Femur (tissue), 1 donor: ENCODE results near the gene IRAK3.
"Not testable (repeated sequence)": the region's sequence is repeated elsewhere in the genome, so short reads cannot be mapped to it uniquely, and the experiment has no call there.

ENCODE experiments used
- DNase-seq: peaks from one replicate; pipeline ENCODE4 v3.0.0-alpha.2; 2017

The IRAK3 gene

GRCh38 chr12:66174391-66175325 lies 14.4 kb upstream of the IRAK3 start:
- DNase-seq = not testable (repeated sequence)

GRCh38 chr12:66176105-66176900 lies 12.7 kb upstream of the IRAK3 start:
- DNase-seq = no peak

GRCh38 chr12:66182956-66183355 lies 6.1 kb upstream of the IRAK3 start:
- no peak for DNase-seq

DNA sequence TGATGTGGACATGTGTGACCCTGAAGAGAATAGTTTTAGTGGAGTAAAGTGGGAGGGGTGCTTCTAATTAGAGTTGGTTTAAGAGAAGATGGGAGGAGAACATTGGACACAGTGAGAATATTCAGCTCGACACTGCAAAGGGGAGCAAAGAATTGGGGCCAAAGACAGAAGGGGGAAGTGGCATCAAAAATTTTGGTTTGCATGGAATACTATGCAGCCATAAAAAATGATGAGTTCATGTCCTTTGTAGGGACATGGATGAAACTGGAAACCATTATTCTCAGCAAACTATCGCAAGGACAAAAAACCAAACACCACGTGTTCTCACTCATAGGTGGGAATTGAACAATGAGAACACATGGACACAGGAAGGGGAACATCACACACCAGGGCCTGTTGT lies 4.2 kb upstream of the IRAK3 start:
- not testable (repeated sequence) for DNase-seq

GRCh38 chr12:66187036-66187435 lies 2.0 kb upstream of the IRAK3 start:
- no peak for DNase-seq

GRCh38 chr12:66187821-66188220 lies 1.2 kb upstream of the IRAK3 start:
- no peak for DNase-seq

- DNase-seq = no peak
Observed at GRCh38 chr12:66189486-66189843, 451 bp downstream of the IRAK3 start.

- DNase-seq = no peak
Observed at GRCh38 chr12:66189889-66190288, 875 bp downstream of the IRAK3 start.

DNA sequence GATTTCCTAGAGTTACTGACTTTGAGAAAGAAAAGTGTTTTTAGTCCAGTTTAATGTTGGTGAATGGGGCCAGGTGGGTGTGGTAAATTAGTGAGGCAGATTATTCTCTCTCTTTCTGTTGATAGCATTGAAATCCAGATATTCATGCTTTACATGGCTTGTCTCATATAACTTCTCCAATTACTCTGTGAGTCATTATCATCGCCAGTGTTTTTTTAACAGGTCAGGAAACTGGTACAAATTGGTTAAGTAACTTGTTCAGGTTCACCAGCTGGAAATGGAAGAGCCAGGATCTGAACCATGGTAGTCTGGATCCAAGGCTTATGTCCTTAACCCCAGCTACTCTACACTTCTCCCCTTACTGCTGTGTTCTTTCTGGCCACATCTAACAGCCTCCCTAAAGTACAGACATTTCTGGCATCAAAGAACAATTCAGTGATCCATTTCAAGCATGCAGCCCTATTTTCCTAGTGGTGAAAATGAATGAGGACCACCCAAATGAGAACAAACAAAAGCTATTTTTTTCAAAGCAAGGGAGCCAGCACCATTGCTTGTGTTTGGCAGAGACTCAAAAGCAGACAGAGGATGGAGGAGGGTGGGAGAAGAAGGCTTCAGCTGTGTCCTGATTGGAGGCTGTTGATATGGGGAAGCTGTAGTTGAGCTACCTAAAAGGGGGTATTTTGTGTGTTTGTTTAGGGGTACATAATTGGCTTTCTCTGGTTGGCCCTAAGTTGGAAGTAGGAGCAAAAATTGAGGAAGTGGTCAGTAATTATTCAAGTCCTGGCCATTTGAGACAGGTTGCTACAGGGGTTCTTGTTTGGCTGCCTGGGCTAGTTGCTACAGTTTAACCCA lies 1.7 kb downstream of the IRAK3 start:
- DNase-seq = no peak

DNA sequence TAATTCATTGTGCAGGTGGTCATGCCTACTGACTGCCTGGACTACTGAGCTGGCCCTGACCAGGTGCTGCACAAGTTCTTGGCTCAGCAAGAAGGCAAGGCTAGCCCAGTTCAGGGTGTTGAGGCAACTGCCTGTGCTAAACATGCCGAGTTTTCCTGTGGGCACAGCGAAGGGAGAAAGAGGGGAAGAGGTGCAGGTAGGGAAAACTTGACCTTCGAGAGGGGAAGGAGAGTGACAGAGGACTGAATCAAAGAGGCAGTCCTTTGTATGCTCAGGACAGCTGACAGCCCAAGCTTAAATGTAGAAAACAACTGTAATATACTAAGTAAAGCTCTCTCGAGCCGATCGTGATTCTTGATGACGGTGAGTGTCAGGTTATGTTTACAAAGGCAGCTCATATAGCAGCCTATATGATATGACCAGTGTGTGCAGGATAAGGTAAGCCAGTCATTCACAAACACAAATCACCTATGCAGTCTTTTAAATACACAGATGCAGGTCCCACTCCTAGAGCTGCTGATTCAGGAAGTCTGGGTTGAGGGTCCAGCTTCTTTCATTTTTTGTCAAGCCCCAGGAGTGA lies 2.6 kb downstream of the IRAK3 start:
- DNase-seq = no peak

- no peak for DNase-seq
Observed at GRCh38 chr12:66194122-66194521, 5.1 kb downstream of the IRAK3 start.

DNA sequence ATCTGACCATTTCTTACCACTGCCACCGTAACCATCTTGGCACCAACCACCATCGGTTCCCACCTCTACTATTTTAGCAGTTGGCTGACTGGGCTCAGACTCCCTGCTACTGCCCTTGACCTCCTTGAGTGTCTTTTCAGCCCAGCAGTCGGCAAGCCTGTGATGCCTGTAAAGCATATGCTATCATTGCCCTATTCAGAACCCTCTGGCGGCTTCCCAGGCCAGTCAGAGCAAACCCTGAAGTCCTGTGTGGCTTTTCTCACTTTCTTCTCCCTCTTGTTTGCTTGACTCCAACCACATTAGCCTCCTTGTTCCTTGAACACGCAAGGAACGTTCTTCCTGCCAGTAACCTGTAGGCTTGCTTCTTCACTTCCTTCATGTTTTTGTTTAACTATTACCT lies 6.2 kb downstream of the IRAK3 start:
- DNase-seq = no peak

DNA sequence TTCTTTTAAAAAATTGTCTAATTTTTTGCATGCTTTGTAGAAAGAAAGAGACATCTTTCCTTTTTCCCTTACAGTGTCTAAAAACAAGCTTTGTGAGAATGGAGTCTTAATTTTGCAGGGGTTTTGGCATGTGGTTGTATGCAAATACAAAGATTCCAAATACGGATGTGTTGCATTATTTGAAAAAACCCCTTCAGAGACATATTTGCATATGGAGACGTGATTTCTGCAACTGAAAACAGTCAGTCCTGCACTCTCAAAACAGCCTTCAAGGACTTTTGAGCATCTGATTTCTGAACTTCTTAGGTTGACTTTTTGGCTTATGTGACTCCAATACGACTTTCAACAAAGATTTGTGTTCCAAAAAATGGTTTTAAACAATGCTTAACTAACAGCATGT lies 7.8 kb downstream of the IRAK3 start:
- DNase-seq = no peak

- DNase-seq = no peak
Observed at GRCh38 chr12:66197495-66197921, 8.5 kb downstream of the IRAK3 start.

GRCh38 chr12:66199141-66199540 lies 10.1 kb downstream of the IRAK3 start:
- DNase-seq = no peak

DNA sequence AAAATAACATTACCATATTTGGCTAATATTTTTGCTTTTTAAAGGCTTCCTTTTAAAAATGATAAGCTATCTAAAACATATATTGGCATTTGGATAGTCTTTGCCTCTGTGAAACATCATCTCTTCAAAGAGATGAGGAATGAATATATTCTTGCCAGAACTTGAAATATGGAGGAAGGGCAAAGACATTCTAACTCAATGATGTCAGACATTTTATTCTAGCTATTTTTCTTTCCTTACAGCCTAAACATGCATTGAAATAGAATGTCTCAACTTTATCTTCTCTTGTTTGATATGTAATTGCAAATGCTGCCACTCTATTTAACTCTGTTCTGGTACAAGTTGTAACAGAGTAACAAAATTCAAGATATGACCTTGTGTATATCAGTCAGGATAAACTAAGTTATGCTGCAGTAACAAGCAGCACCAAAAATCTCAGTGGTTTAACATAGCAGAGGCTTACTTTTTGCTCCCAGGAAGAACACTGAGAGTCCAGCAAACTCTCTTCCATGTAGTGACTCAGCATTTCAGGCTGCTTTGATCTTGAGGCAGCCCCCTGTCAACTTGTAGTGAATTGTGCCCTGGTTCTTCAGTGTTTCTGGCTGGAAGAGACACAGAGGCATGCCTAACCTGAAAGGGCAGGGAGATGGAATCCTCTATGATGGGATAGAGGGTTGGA lies 11.0 kb downstream of the IRAK3 start:
- DNase-seq = no peak

DNA sequence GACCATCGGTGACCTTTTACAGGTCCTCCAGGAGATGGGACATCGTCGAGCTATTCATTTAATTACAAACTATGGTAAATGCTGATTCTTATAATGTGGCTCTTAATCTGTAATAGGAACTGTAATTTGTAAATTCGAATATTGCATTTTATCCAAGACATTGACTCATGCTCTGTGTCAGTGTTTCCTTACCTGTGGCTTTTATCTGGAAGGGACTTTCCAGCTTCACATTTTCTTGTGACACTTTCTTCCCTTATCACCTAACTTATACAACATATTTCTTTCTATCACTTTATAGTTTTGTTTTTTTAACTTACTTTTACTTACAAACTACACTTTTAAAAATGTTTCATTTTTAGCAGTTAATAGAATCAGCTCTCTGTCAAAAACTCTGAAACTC lies 14.8 kb downstream of the IRAK3 start:
- DNase-seq = no peak

- no peak for DNase-seq
Observed at GRCh38 chr12:66206141-66206540, 17.1 kb downstream of the IRAK3 start.

DNA sequence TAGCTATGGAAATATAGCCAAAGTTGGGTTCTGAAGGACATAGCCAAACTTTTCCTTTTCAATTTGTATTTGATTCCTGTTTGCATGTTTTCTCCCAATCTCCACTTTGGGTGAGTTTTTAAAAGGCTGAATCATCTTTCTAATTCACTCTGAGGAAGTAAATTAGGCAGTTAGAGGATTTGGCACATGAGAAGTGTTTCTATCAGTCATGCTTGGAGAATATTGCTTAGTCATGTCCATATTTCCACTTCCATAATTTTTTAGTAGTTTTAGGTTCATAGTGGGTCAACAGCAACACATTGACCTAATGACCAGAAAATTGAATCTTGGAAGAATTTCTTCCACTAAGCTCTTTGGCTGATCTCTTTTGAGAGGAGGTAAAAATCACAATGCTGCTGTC lies 21.8 kb downstream of the IRAK3 start:
- DNase-seq = no peak

- not testable (repeated sequence) for DNase-seq
Observed at GRCh38 chr12:66211573-66211972, 22.6 kb downstream of the IRAK3 start.

GRCh38 chr12:66213011-66213410 lies 24.0 kb downstream of the IRAK3 start:
- not testable (repeated sequence) for DNase-seq

GRCh38 chr12:66217342-66217917 lies 28.4 kb downstream of the IRAK3 start:
- no peak for DNase-seq
